ENCODE results near the gene CHP1.
"Not testable (repeated sequence)": the region's sequence is repeated elsewhere in the genome, so short reads cannot be mapped to it uniquely, and the experiment has no call there.

CHP1 gene

GRCh38 chr15:41285285-41285684, 54.2 kb downstream of the CHP1 start:
- no peak for DNase-seq (ENCODE audit: extremely low read depth, low read depth)
- TF ChIP-seq, protein P1, sequence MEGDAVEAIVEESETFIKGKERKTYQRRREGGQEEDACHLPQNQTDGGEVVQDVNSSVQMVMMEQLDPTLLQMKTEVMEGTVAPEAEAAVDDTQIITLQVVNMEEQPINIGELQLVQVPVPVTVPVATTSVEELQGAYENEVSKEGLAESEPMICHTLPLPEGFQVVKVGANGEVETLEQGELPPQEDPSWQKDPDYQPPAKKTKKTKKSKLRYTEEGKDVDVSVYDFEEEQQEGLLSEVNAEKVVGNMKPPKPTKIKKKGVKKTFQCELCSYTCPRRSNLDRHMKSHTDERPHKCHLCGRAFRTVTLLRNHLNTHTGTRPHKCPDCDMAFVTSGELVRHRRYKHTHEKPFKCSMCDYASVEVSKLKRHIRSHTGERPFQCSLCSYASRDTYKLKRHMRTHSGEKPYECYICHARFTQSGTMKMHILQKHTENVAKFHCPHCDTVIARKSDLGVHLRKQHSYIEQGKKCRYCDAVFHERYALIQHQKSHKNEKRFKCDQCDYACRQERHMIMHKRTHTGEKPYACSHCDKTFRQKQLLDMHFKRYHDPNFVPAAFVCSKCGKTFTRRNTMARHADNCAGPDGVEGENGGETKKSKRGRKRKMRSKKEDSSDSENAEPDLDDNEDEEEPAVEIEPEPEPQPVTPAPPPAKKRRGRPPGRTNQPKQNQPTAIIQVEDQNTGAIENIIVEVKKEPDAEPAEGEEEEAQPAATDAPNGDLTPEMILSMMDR (IDR thresholded peaks at IDR 0.05; ENCODE audit: low read depth, low read length), result no peak

DNA sequence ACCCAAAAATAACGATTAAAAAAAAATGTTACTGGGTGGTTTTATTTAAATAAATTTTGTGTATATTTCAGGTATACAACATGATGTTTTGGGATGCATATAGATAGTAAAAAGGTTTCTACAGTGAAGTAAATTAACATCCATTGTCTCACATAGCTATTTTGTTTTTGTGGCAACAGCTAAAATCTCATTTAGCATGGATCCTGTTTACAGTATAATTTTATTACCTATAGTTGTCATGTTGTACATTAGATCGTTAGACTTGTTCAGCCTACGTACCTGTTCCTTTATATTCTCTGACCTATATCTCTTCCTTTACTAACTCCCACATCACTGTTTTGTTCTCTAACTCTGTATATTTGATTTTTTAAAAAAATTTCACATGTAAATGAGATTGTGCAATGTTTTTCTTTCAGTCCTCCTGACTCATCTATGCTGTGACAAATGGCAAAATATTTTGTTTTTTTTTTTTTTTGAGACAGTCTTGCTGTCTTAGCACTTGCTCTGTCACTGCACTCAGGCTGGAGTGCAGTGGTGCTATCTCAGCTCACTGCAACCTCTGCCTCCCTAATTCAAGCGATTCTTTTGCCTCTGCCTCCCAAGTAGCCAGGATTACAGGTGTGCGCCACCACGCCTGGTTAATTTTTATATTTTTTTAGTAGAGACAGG, 55.7 kb downstream of the CHP1 start:
- TF ChIP-seq, protein P1 (IDR thresholded peaks at IDR 0.05; ENCODE audit: low read depth, low read length), result no peak
- no peak for DNase-seq (ENCODE audit: extremely low read depth, low read depth)

DNA sequence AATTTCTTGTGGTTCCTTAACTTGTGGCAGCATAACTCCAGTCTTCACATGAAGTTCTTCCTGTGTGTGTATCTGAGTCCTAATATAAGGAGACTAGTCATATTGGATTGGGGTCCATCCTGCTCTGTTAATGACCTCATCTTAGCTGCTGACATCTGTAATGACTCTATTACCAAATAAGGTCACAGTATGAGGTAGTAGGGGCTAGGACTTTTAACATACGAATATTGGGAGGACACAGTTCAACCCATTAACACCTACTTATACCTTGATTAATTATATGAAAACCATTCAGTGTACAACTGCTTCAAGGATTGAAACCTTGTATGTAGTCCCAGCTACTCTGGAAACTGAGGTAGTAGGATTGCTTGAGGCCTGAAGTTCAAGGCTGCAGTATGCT, 57.4 kb downstream of the CHP1 start:
- no peak for DNase-seq (ENCODE audit: extremely low read depth, low read depth)
- TF ChIP-seq, protein P1 (IDR thresholded peaks at IDR 0.05; ENCODE audit: low read depth, low read length), result no peak

DNA sequence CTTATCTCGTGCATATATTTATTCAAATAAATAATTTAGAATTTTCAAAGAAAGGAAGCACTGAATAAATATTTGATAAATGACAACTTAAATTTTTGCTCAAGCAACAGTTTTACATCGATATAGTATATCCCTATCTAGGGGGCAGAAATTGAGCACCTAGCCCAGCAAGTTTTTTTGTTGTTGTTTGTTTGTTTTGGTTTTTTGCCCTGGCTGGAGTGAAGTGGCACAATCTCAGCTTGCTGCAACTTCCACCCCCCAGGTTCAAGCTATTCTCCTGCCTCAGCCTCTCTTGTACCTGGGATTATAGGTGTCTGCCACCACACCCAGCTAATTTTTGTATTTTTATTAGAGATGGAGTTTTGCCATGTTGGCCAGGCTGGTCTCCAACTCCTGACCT, 58.9 kb downstream of the CHP1 start:
- no peak for DNase-seq (ENCODE audit: extremely low read depth, low read depth)
- TF ChIP-seq, protein P1 (IDR thresholded peaks at IDR 0.05; ENCODE audit: low read depth, low read length), result no peak

- TF ChIP-seq, protein P1 (IDR thresholded peaks at IDR 0.05; ENCODE audit: low read depth, low read length), result no peak
- DNase-seq (ENCODE audit: extremely low read depth, low read depth), result no peak
Observed at GRCh38 chr15:41291065-41291631, 60.1 kb downstream of the CHP1 start.

GRCh38 chr15:41292521-41292920, 61.5 kb downstream of the CHP1 start:
- DNase-seq (ENCODE audit: extremely low read depth, low read depth), result no peak
- TF ChIP-seq, protein P1 (IDR thresholded peaks at IDR 0.05; ENCODE audit: low read depth, low read length), result no peak

DNA sequence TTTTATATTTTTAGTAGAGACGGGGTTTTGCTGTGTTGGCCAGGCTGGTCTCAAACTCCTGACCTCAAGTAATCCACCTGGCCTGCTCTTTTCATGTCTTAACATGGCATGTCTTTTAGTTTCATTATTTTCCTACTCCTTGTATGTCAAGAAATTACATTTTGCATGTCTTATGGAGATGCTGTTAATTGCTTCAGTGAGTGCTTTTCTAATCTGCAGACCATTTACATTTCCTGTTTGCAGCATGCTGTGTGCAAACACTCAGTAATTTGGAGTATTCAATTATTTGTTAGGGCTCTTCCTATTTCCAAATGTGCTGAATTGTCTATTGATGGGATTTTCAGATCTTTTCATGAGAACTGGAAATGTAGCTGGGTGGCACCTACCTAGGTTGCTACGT, 70.1 kb downstream of the CHP1 start:
- DNase-seq (ENCODE audit: extremely low read depth, low read depth), result not testable (repeated sequence)

DNA sequence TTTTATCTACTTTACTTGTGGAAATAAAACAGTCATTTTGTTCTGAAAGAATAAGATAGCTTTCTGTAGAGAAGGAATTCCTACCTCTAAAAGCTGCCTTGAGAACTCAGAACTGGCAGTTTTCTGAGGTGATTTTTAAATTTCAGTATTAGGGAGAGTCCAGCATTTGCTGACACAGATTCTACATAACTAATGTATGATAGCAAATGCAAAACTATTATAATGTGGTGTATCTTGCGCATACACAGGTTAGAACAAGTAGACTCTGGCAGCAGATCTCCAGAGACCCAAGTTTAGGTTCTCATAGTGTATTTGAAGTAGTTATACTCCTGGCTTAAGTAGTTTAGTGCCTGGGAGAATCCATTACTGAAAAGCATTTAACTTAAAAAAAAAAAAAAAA, 70.5 kb downstream of the CHP1 start:
- no peak for DNase-seq (ENCODE audit: extremely low read depth, low read depth)
- TF ChIP-seq, protein P1 (IDR thresholded peaks at IDR 0.05; ENCODE audit: low read depth, low read length), result no peak
